DND-41 (cell line): ENCODE measurements around the gene FARP2.
"Not testable (repeated sequence)": the region's sequence is repeated elsewhere in the genome, so short reads cannot be mapped to it uniquely, and the experiment has no call there.

Source experiments
- ATAC-seq: fragments of 200-7000 bp; cut with Tn5 transposase; 3 replicates; pipeline ENCODE4 v1.9.1; 2021; ENCODE audit warnings: low read depth; ENCODE audit not compliant: insufficient read depth
- DNase-seq: peaks from one replicate; pipeline ENCODE4 v3.0.0-alpha.2; 2020
- H2AFZ ChIP-seq: 2 replicates; pipeline ENCODE4 v1.6.0; 2012; ENCODE audit warnings: low read depth, low read length
- H3K27ac ChIP-seq: 2 replicates; pipeline ENCODE4 v1.5.1; 2012; ENCODE audit warnings: low read length, inconsistent platforms
- H3K27me3 ChIP-seq: fragments of 200-600 bp; sonication (generic); 2 replicates; pipeline ENCODE4 v1.6.0; 2012; ENCODE audit warnings: low read length, mild to moderate bottlenecking, inconsistent platforms; ENCODE audit not compliant: insufficient read depth, poor library complexity
- H3K36me3 ChIP-seq: 2 replicates; pipeline ENCODE4 v1.5.1; 2012; ENCODE audit warnings: low read length, inconsistent platforms; ENCODE audit not compliant: insufficient read depth
- H3K4me1 ChIP-seq: 2 replicates; pipeline ENCODE4 v1.5.1; 2012; ENCODE audit warnings: mild to moderate bottlenecking, low read length; ENCODE audit not compliant: insufficient read depth
- H3K4me2 ChIP-seq: 2 replicates; pipeline ENCODE4 v1.6.0; 2012; ENCODE audit warnings: mild to moderate bottlenecking, moderate library complexity, low read length, inconsistent platforms; ENCODE audit not compliant: insufficient read depth
- H3K4me3 ChIP-seq, 2 experiments: fragments of 200-600 bp in 1 of 2; shearing (Covaris generic) in 1 of 2; 2 replicates each; pipeline ENCODE4 v1.5.1; 2012 to 2016; ENCODE audit warnings: inconsistent platforms in 2 of 2, low read length in 2 of 2, mild to moderate bottlenecking in 2 of 2, low read depth in 1 of 2, moderate library complexity in 1 of 2
- H3K79me2 ChIP-seq: 2 replicates; pipeline ENCODE4 v1.6.0; 2012; ENCODE audit warnings: low read length, inconsistent platforms; ENCODE audit not compliant: insufficient read depth
- H3K9ac ChIP-seq: 2 replicates; pipeline ENCODE4 v1.6.0; 2012; ENCODE audit warnings: low read depth, mild to moderate bottlenecking, inconsistent platforms, low read length, moderate library complexity
- H3K9me3 ChIP-seq: 2 replicates; pipeline ENCODE4 v1.5.1; 2012; ENCODE audit warnings: low read length, moderate library complexity, mild to moderate bottlenecking, inconsistent platforms; ENCODE audit not compliant: insufficient read depth, severe bottlenecking
- H4K20me1 ChIP-seq: 2 replicates; pipeline ENCODE4 v1.6.0; 2012; ENCODE audit warnings: low read length; ENCODE audit not compliant: insufficient read depth
- EZH2 ChIP-seq: IDR thresholded peaks from 3 replicates; pipeline ENCODE4 v1.6.1; 2012; ENCODE audit warnings: borderline replicate concordance, low read depth, mild to moderate bottlenecking, moderate library complexity, low read length, inconsistent platforms; ENCODE audit not compliant: severe bottlenecking
- TF ChIP-seq, protein P1 (sequence below): IDR thresholded peaks from 2 replicates; pipeline ENCODE4 v1.5.1; 2012; ENCODE audit warnings: borderline replicate concordance, low read length, moderate library complexity, mild to moderate bottlenecking; ENCODE audit not compliant: poor library complexity, severe bottlenecking; ENCODE audit errors: extremely low read depth

FARP2 gene

DNA sequence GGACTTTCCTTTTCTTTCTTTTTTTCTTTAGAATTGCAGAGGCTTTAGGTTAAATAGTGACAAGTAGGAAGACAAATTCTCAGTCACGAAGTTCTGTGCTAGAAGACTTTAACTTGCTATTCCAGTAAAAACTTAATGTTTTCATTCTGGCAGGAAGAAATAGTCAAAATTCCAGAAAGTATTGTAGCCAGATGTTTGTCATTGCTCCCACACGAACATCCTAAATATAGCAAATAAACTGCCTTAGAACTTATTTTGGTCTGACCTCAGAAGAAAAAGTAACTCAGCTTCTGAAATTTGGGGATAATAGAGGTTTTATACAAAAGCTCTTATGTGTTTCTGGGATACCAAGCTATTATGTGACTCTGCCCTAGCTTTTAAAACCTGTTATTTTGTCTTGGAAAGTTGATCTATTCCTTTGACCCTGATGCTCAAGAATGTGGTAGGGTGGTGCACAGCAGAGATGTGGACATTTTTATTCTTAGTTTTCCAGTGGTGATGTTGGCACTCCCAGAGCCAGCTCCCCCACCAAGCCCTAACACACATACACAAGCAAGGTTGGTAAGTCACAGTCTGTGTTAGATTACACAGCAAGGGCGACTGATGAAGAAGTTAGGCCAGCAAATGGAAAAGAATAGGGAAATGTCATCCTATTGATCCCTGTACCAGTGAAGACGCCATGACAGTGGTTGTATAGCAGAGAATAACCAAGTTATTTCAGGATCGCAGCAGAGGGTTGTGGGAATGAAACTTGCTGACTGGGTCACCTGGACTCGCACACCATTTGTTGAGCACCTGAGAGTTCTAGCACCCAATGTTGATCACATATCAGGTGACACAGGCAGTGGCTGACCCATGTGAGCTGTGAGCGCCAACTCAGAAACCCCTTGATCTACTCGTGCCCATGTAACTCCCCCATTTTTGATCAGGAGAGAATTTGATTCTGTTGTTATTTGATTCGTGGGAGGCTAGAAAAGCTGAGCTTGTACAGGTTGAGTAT lies 23.7 kb downstream of the FARP2 start:
- peaks cover 29% of the 10 kb centered on the region for H3K36me3 ChIP-seq
- no peak for DNase-seq

DNA sequence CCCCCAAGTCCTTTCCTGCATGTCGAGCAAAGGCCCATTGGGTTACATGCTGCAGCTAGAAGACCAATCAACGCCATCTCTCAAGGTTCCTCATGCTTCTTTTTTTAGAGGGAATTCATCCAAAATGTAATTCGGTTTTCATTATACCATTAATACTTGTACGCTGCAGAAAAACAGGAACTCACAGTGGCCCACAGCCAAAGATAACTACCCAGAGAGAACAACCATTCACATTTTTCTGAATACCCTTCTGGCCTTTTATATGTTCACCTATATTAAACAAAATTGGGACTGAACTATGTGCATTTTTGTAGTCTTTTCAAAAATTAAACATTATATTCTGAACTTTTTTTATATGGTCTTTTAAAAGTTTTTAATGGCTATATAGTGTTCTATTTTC lies 25.8 kb downstream of the FARP2 start:
- no peak overlapping the region for H2AFZ ChIP-seq
- DNase-seq (no peak), ATAC-seq (no peak)
- H3K36me3 ChIP-seq: peaks cover 15% of the 10 kb centered on the region; the same call in 1 of the 2 replicates
- H3K79me2 ChIP-seq: peaks cover 13% of the 10 kb centered on the region
- H3K9ac ChIP-seq: no peak overlapping the region
- peaks cover 27% of the 10 kb centered on the region for H4K20me1 ChIP-seq
- no peaks in the 10 kb centered on the region for H3K9me3 ChIP-seq
- TF ChIP-seq EZH2: no peak
- TF ChIP-seq, protein P1, sequence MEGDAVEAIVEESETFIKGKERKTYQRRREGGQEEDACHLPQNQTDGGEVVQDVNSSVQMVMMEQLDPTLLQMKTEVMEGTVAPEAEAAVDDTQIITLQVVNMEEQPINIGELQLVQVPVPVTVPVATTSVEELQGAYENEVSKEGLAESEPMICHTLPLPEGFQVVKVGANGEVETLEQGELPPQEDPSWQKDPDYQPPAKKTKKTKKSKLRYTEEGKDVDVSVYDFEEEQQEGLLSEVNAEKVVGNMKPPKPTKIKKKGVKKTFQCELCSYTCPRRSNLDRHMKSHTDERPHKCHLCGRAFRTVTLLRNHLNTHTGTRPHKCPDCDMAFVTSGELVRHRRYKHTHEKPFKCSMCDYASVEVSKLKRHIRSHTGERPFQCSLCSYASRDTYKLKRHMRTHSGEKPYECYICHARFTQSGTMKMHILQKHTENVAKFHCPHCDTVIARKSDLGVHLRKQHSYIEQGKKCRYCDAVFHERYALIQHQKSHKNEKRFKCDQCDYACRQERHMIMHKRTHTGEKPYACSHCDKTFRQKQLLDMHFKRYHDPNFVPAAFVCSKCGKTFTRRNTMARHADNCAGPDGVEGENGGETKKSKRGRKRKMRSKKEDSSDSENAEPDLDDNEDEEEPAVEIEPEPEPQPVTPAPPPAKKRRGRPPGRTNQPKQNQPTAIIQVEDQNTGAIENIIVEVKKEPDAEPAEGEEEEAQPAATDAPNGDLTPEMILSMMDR: no peak
- no peak overlapping the region for H3K4me3 ChIP-seq
- no peaks in the 10 kb centered on the region for H3K27me3 ChIP-seq
- H3K4me1 ChIP-seq: no peaks in the 10 kb centered on the region
- no peak overlapping the region for H3K27ac ChIP-seq
- H3K4me2 ChIP-seq: no peak overlapping the region

More for the DNA sequence above, 23.7 kb downstream of the FARP2 start:
- Histone ChIP-seq H3K4me1 (no peaks in the 10 kb centered on the region), H3K27ac (no peak overlapping the region), H2AFZ (no peak overlapping the region), H3K4me3 (no peak overlapping the region), H3K79me2 (peaks cover 20% of the 10 kb centered on the region), H3K9me3 (no peaks in the 10 kb centered on the region), H3K27me3 (no peaks in the 10 kb centered on the region), H3K4me2 (no peak overlapping the region), H3K9ac (no peak overlapping the region), H4K20me1 (peaks cover 28% of the 10 kb centered on the region)
- TF ChIP-seq, protein P1: no peak
- no peak for TF ChIP-seq EZH2
- ATAC-seq: no peak

DNA sequence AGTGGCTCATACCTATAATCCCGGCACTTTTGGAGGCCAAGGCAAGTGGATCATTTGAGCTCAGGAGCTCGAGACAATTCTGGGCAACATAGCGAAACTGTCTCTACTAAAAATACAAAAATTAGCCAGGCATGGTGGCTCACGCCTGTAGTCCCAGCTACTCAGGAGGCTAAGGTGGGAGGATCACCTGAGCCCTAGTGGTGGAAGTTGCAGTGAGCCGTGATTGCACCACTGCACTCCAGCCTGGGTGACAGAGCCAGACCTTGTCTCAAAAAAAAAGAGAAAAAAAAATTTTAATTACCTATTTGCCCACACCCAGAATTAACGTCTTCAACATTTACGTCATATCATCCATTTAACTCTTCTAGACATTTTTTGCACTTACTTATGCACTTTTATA lies 29.4 kb downstream of the FARP2 start:
- peaks cover 15% of the 10 kb centered on the region; the same call in 1 of the 2 replicates for H3K36me3 ChIP-seq
- H2AFZ ChIP-seq, H3K4me3 ChIP-seq, H3K9me3 ChIP-seq, H3K9ac ChIP-seq, H3K27ac ChIP-seq, H3K79me2 ChIP-seq, DNase-seq, ATAC-seq, H3K27me3 ChIP-seq, H3K4me2 ChIP-seq, H3K4me1 ChIP-seq: not testable (repeated sequence)
- H4K20me1 ChIP-seq: peaks cover 27% of the 10 kb centered on the region

DNA sequence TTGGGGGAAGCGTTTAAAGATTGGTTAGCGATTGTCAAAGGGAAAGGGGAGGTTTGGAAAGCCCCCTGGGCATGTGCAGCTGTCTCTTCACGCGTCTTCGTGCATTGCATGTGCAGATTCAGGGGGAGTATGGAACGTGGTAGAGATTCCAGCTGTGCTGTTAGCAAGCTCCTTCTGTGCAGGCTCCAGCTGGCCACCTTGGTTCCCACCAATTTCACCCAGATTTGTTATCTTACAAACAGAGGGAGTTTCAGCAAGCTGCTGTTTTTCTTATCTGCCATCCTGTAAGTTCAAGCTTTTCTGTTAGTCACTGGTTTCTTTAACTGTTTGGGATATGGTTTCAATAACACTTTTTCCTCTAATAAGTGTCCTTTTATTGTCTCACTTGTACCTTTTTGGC lies 30.4 kb downstream of the FARP2 start:
- Histone ChIP-seq H4K20me1 (peaks cover 25% of the 10 kb centered on the region), H3K4me3 (no peak overlapping the region), H3K4me2 (no peak overlapping the region), H3K36me3 (peaks cover 15% of the 10 kb centered on the region; the same call in 1 of the 2 replicates), H2AFZ (no peak overlapping the region), H3K4me1 (no peaks in the 10 kb centered on the region), H3K79me2 (no peaks in the 10 kb centered on the region; the same call in 1 of the 2 replicates), H3K9me3 (no peaks in the 10 kb centered on the region), H3K27ac (no peak overlapping the region), H3K9ac (no peak overlapping the region), H3K27me3 (no peaks in the 10 kb centered on the region)
- DNase-seq (no peak), ATAC-seq (no peak)
- TF ChIP-seq, protein P1: no peak
- TF ChIP-seq EZH2: no peak
